GM18511 (cell line): ENCODE measurements around the gene CDC42EP1.
"Not testable (repeated sequence)": the region's sequence is repeated elsewhere in the genome, so short reads cannot be mapped to it uniquely, and the experiment has no call there.

Experiments used
- ATAC-seq: cut with Tn5 transposase; IDR thresholded peaks from one replicate; pipeline ENCODE4 v1.9.1; 2021; ENCODE audit warnings: mild to moderate bottlenecking, moderate library complexity; ENCODE audit not compliant: unreplicated experiment

The CDC42EP1 gene

DNA sequence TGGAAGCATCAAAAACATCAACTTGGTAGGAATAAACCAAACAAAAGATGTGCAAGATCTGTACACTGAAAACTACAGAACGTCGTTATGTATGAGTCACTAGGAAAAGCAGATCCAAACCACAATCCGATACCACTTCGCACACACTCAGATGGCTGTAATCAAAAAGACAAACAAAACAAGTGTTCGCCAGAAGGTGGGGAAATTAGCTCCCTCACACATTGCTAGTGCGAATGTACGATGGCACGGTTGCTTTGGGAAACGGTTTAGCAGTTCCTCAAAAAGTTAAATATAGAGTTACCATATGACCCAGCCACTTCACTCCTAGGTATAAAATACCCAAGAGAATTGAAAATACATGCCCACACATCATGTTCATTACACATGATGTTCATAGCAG is 26.3 kb upstream of the CDC42EP1 start:
- no peak for ATAC-seq

GRCh38 chr22:37534445-37534844 is 25.8 kb upstream of the CDC42EP1 start:
- ATAC-seq: no peak

DNA sequence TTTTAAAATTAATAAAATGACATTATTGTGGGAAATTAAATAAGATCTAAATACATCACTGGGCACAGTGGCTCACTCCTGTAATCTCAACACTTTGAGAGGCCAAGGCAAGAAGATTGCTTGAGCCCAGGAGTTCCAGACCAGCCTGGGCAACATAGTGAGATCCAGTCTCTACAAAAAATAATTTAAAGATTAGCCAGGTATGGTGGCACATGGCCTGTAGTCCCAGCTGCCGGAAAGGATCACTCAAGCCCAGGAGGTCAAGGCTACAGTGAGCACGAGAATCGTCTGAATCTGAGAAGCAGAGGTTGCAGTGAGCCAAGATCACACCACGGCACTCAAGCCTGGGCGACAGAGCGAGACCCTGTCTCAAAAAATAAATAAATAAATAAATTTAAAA is 25.1 kb upstream of the CDC42EP1 start:
- no peak for ATAC-seq

- ATAC-seq: peak; percentile 85
Observed at GRCh38 chr22:37538590-37539357, 21.5 kb upstream of the CDC42EP1 start.

- ATAC-seq: not testable (repeated sequence)
Observed at GRCh38 chr22:37539790-37540189, 20.5 kb upstream of the CDC42EP1 start.

DNA sequence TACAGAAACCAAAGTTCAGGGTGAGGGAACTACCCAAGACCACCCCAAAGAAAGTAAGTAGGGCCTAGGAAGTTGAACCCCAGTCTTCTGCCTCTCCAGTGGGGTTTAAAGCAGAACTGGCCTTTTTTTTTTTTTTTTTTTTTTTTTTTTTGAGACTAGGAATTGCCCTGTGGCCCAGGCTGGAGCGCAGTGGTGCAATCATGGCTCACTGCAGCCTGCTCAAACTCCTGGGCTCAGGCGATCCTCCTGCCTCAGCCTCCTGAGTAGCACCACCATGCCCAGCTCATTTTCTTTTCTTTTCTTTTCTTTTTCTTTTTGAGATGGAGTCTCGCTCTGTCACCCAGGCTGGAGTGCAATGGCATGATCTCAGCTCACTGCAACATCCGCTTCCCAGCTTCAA is 17.9 kb upstream of the CDC42EP1 start:
- not testable (repeated sequence) for ATAC-seq

DNA sequence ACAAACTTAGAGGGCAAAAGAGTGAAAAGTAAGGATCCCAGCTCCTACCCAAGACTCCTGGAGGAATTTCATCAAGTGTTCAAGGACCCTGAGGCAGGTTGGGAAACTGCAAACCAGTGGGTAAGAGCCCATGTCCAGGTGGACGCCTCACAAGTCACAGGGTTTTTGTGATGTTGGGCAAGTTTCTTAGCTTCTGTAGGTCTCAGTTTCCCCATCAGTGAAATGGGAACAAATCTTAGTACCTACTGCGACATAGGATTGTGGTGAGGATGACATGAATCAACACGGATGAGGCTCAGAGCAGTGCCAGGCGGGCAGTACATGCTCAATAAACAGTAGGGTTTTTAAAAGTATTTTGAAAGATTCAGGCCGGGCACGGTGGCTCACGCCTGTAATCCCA is 17.3 kb upstream of the CDC42EP1 start:
- ATAC-seq: no peak

- no peak for ATAC-seq
Observed at GRCh38 chr22:37544955-37545702, 15.2 kb upstream of the CDC42EP1 start.

GRCh38 chr22:37545703-37546436 is 14.4 kb upstream of the CDC42EP1 start:
- ATAC-seq: no peak

GRCh38 chr22:37546437-37547250 is 13.6 kb upstream of the CDC42EP1 start:
- ATAC-seq: no peak

DNA sequence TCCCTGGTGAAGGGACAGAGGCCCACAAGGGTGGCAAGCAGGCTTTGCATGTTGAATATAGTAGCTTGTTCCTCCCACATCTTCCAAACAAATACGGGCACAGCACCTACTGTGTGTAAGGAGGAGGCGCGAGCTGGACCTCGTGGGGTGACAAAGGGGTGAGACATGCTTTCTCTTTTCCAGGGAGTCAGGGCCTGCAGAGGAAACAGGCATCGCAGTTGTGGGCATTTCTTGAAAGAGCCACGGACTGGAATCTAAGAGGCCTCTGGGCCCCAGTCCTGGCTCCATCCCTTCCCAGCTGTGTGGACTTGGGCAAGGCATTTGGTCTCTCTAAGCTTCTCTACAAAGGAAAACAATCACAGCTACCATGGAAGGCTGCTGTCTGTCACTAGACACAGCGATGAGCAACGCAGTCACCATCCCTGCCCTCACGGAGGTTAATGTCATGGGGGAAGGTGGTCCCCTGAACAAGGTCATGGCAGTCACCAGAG is 13.0 kb upstream of the CDC42EP1 start:
- ATAC-seq: no peak

DNA sequence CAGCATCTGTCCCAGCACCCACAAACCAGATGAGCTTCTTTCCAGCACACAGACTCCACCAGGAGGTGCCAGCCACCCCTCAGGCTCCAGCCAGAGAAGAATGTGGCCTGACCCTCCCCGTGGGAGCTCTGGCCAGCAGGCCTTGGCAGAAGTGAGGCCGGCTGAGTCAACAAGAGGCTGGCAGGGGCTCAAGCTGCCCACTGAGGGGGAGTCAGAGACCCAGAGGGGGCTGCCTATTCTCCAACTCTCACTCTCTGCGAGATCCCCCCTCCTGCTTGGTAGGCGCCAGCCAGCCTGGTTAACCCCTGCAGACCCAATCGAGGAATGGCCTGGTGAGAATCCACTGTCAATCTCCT is 10.6 kb upstream of the CDC42EP1 start:
- ATAC-seq: no peak

DNA sequence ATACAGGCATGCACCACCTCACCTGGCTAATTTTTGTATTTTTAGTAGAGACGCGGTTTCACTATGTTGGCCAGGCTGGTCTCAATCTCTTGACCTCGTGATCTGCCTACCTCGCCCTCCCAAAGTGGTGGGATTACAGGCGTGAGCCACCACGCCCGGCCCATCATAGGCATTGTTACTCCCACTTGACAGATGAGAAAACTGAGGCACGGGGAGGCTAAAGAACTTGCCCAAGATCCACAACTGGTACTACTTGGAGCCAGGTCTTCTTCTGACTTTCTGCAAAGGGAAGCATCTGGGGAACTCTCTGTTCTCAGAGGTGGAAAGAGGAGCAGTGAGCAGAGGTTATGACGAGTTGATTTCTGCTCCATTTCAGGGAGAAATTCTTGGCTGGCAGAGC is 9.4 kb upstream of the CDC42EP1 start:
- ATAC-seq: not testable (repeated sequence)

GRCh38 chr22:37551981-37552380 is 8.3 kb upstream of the CDC42EP1 start:
- no peak for ATAC-seq

- no peak for ATAC-seq
Observed at GRCh38 chr22:37552524-37553163, 7.6 kb upstream of the CDC42EP1 start.

DNA sequence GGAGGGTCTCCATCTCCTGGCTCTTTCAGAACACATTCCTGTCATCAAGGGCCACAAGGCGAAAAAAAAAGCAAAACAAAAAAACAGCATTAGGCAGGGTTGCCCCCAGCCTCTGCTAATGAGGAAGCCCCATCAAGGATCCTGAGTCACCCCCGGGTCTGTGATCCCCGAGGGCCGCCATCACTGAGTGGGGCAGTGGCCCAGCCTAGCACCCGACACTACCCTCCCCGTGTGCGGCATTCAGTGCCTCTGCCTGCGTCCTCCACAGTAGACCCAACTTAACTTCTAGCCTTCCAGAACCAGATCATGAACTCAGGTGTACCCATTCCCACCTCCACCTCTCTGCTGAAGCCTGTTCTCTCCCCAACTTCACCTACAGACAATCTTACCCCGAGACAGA is 6.6 kb upstream of the CDC42EP1 start:
- no peak for ATAC-seq

DNA sequence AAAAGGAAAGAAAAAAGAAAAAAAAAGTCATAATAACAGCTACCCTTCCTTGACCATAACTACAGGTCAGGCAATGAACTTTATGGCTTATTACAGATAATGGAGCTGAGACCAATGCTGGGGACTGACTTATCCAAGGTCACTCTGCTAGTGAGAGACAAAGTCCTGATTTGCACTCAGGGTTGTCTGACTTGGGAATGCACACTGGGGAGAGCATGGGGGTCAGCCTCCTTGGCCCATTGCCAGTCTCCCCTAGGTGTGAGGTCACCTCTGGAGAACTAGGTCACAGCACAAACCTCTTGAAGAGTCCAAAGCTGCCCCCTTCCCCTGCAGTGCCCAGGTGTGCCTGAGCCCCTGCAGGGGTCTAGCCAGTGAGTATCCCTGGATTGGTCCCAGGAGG is 5.3 kb upstream of the CDC42EP1 start:
- no peak for ATAC-seq

DNA sequence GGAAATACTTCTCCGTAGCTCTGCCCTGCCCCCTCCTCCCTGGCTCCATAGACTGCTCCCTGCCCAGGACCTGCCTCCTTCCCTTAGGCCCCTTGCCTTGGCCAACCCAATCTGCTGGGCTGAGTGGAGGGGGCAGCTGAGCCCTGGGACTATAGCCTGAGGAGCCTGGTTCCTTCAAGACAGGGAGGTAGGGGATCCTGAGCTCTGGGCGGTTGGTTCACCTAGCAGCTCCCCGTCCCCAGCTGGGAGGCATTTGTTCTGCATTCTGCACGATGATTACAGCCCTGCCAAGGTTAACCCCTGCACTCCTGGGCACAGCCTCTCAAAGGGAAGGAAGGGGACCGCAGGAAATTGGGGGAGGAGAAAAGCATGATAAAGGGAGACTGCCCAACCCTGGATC is 3.6 kb upstream of the CDC42EP1 start:
- ATAC-seq: no peak

- no peak for ATAC-seq
Observed at GRCh38 chr22:37557321-37558001, 2.8 kb upstream of the CDC42EP1 start.

DNA sequence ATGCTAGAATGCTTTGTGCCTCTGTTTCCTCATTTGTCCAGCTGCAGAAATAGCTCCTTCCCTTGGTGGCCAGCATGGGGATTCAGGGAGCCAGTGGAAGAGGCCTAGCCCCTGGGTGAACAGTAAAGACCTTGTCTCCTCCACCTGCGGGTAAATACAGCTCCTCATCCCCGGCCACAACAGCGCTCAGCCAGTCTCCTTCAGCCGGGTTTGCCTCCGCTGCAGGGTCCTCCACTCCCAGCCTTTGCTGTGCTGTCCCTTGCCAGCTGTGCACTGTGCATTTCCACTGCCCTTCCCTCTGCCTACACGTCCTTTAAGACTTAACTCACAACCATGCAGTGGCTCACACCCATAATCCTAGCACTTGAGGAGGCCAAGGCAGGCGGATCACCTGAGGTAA is 1.5 kb upstream of the CDC42EP1 start:
- ATAC-seq: no peak
